GM19467 (cell line): ENCODE data around the gene ACACA.
"Not testable (repeated sequence)": the region's sequence is repeated elsewhere in the genome, so short reads cannot be mapped to it uniquely, and the experiment has no call there.

Experiments used
- ATAC-seq: cut with Tn5 transposase; IDR thresholded peaks from one replicate; pipeline ENCODE4 v1.9.1; 2021; ENCODE audit warnings: mild to moderate bottlenecking, moderate library complexity; ENCODE audit not compliant: unreplicated experiment

The ACACA gene

GRCh38 chr17:37188157-37188556 lies 218.5 kb downstream of the ACACA start:
- ATAC-seq, result no peak

GRCh38 chr17:37187262-37187661 lies 219.4 kb downstream of the ACACA start:
- no peak for ATAC-seq

- no peak for ATAC-seq
Measured at GRCh38 chr17:37182786-37183465, 223.7 kb downstream of the ACACA start.

- no peak for ATAC-seq
Measured at GRCh38 chr17:37180376-37180775, 226.3 kb downstream of the ACACA start.

GRCh38 chr17:37179893-37180292 lies 226.7 kb downstream of the ACACA start:
- no peak for ATAC-seq

GRCh38 chr17:37177254-37177870 lies 229.3 kb downstream of the ACACA start:
- ATAC-seq, result no peak

GRCh38 chr17:37176723-37177122 lies 229.9 kb downstream of the ACACA start:
- ATAC-seq, result no peak

GRCh38 chr17:37174205-37174604 lies 232.4 kb downstream of the ACACA start:
- no peak for ATAC-seq

- no peak for ATAC-seq
Measured at GRCh38 chr17:37170881-37171425, 235.7 kb downstream of the ACACA start.

- ATAC-seq, result no peak
Measured at GRCh38 chr17:37168731-37169353, 237.8 kb downstream of the ACACA start.

- ATAC-seq, result no peak
Measured at GRCh38 chr17:37167756-37168155, 238.9 kb downstream of the ACACA start.

- ATAC-seq, result no peak
Measured at GRCh38 chr17:37164057-37164456, 242.6 kb downstream of the ACACA start.

- no peak for ATAC-seq
Measured at GRCh38 chr17:37162800-37163199, 243.8 kb downstream of the ACACA start.

GRCh38 chr17:37160944-37161343 lies 245.7 kb downstream of the ACACA start:
- no peak for ATAC-seq

- no peak for ATAC-seq
Measured at GRCh38 chr17:37158290-37158689, 248.3 kb downstream of the ACACA start.

- no peak for ATAC-seq
Measured at GRCh38 chr17:37148156-37148555, 258.5 kb downstream of the ACACA start.

GRCh38 chr17:37147301-37147812 lies 259.3 kb downstream of the ACACA start:
- ATAC-seq, result no peak

- no peak for ATAC-seq
Measured at GRCh38 chr17:37146086-37147064, 260.3 kb downstream of the ACACA start.

GRCh38 chr17:37144075-37144701 lies 262.4 kb downstream of the ACACA start:
- no peak for ATAC-seq

GRCh38 chr17:37143558-37143957 lies 263.1 kb downstream of the ACACA start:
- not testable (repeated sequence) for ATAC-seq
